ENCODE measurements around the gene PRAMEF1. TPM values are rescaled to one million over a fixed set of nuclear protein-coding genes. Genes with fewer than 3 reads are reported as not detected.

Gene PRAMEF1
- total RNA-seq, 2 experiments from 2014 or later, result not detected

- Histone ChIP-seq H3K4me2 (ENCODE audit: low read length) (no peak overlapping the region), H3K79me2 (ENCODE audit: insufficient read depth, low read depth, low read length) (no peaks in the 10 kb centered on the region), H3K27ac (ENCODE audit: low read depth, low read length, poor library complexity, severe bottlenecking) (no peak overlapping the region), H3K9me2 (ENCODE audit: insufficient read depth, low read length) (no peaks in the 10 kb centered on the region), H2AFZ (ENCODE audit: low read length) (no peak overlapping the region), H3K9me3 (ENCODE audit: low read length) (no peaks in the 10 kb centered on the region), H4K20me1 (ENCODE audit: insufficient read depth, low read length) (no peaks in the 10 kb centered on the region), H3K36me3 (ENCODE audit: insufficient read depth, low read length) (no peaks in the 10 kb centered on the region), H3K4me1 (ENCODE audit: insufficient read depth, low read length, poor library complexity, severe bottlenecking) (no peaks in the 10 kb centered on the region), H3K4me3 (ENCODE audit: low read depth, low read length, poor library complexity, severe bottlenecking) (no peak overlapping the region)
- DNase-seq (ENCODE audit: low spot score), result no peak
- TF ChIP-seq EZH2phosphoT487 (IDR thresholded peaks at IDR 0.05; ENCODE audit: borderline replicate concordance, low read depth, low read length) (no peak), CTCF (conservative IDR thresholded peaks at IDR 0.05; ENCODE audit: low read length) (no peak)
- intact Hi-C loops (cut with micrococcal nuclease; ENCODE audit: unreplicated experiment), result no loop called here
- ChIA-PET CTCF (ENCODE audit: unreplicated experiment) (no interaction called here), POLR2A (no interaction called here)
- BruUV-seq (replicated peaks), result no TSS peak
Observed at GRCh38 chr1:12769976-12770505, 21.2 kb upstream of the PRAMEF1 start.

GRCh38 chr1:12770620-12771019 is 20.6 kb upstream of the PRAMEF1 start:
- Histone ChIP-seq H3K4me3 (ENCODE audit: low read depth, low read length, poor library complexity, severe bottlenecking) (no peak overlapping the region), H3K4me1 (ENCODE audit: insufficient read depth, low read length, poor library complexity, severe bottlenecking) (no peaks in the 10 kb centered on the region), H4K20me1 (ENCODE audit: insufficient read depth, low read length) (no peaks in the 10 kb centered on the region), H2AFZ (ENCODE audit: low read length) (no peak overlapping the region), H3K9me3 (ENCODE audit: low read length) (no peaks in the 10 kb centered on the region), H3K36me3 (ENCODE audit: insufficient read depth, low read length) (no peaks in the 10 kb centered on the region), H3K79me2 (ENCODE audit: insufficient read depth, low read depth, low read length) (no peaks in the 10 kb centered on the region), H3K9me2 (ENCODE audit: insufficient read depth, low read length) (no peaks in the 10 kb centered on the region), H3K4me2 (ENCODE audit: low read length) (no peak overlapping the region), H3K27ac (ENCODE audit: low read depth, low read length, poor library complexity, severe bottlenecking) (no peak overlapping the region)
- CTCF ChIA-PET (ENCODE audit: unreplicated experiment), result no interaction called here
- BruUV-seq (replicated peaks), result no TSS peak
- DNase-seq (ENCODE audit: low spot score), result no peak
- POLR2A ChIA-PET, result no interaction called here
- TF ChIP-seq CTCF (conservative IDR thresholded peaks at IDR 0.05; ENCODE audit: low read length) (no peak), EZH2phosphoT487 (IDR thresholded peaks at IDR 0.05; ENCODE audit: borderline replicate concordance, low read depth, low read length) (no peak)
- intact Hi-C loops (cut with micrococcal nuclease; ENCODE audit: unreplicated experiment), result no loop called here

- no peak overlapping the region for H3K27ac ChIP-seq (ENCODE audit: low read depth, low read length, poor library complexity, severe bottlenecking)
- H3K9me2 ChIP-seq (ENCODE audit: insufficient read depth, low read length), result no peaks in the 10 kb centered on the region
- H4K20me1 ChIP-seq (ENCODE audit: insufficient read depth, low read length), result no peaks in the 10 kb centered on the region
- ChIA-PET CTCF (ENCODE audit: unreplicated experiment) (no interaction called here), POLR2A (no interaction called here)
- BruUV-seq (replicated peaks), result no TSS peak
- H2AFZ ChIP-seq (ENCODE audit: low read length), result no peak overlapping the region
- no peaks in the 10 kb centered on the region for H3K79me2 ChIP-seq (ENCODE audit: insufficient read depth, low read depth, low read length)
- H3K4me1 ChIP-seq (ENCODE audit: insufficient read depth, low read length, poor library complexity, severe bottlenecking), result no peaks in the 10 kb centered on the region
- no peaks in the 10 kb centered on the region for H3K36me3 ChIP-seq (ENCODE audit: insufficient read depth, low read length)
- no peak overlapping the region for H3K4me3 ChIP-seq (ENCODE audit: low read depth, low read length, poor library complexity, severe bottlenecking)
- no peak overlapping the region for H3K4me2 ChIP-seq (ENCODE audit: low read length)
- intact Hi-C loops (cut with micrococcal nuclease; ENCODE audit: unreplicated experiment), result no loop called here
- TF ChIP-seq CTCF (conservative IDR thresholded peaks at IDR 0.05; ENCODE audit: low read length), result no peak
- TF ChIP-seq EZH2phosphoT487 (IDR thresholded peaks at IDR 0.05; ENCODE audit: borderline replicate concordance, low read depth, low read length), result no peak
- no peak for DNase-seq (ENCODE audit: low spot score)
- H3K9me3 ChIP-seq (ENCODE audit: low read length), result no peaks in the 10 kb centered on the region
Observed at GRCh38 chr1:12771186-12771585, 20.0 kb upstream of the PRAMEF1 start.

Data from OCI-LY7 (cell line).